A673 (cell line): ENCODE data around the gene PIK3C2B.
A peak's percentile ranks its signal among the peaks of the same experiment; 100 is the strongest.

Experiments used
- EZH2 ChIP-seq: fragments of 200-600 bp; sonication (generic); IDR thresholded peaks from 2 replicates; pipeline ENCODE4 v1.6.1; 2017; ENCODE audit warnings: borderline replicate concordance, low read depth, mild to moderate bottlenecking, mixed read lengths, antibody characterized with exemption, low read length; ENCODE audit not compliant: poor library complexity, severe bottlenecking
- TF ChIP-seq, protein P1 (sequence below): fragments of 300-800, 200-600 bp; sonication (generic); conservative IDR thresholded peaks from 2 replicates; pipeline ENCODE4 v1.5.1; 2017; ENCODE audit warnings: low read depth, mild to moderate bottlenecking, antibody characterized with exemption, low read length, moderate library complexity, mixed read lengths

DNA sequence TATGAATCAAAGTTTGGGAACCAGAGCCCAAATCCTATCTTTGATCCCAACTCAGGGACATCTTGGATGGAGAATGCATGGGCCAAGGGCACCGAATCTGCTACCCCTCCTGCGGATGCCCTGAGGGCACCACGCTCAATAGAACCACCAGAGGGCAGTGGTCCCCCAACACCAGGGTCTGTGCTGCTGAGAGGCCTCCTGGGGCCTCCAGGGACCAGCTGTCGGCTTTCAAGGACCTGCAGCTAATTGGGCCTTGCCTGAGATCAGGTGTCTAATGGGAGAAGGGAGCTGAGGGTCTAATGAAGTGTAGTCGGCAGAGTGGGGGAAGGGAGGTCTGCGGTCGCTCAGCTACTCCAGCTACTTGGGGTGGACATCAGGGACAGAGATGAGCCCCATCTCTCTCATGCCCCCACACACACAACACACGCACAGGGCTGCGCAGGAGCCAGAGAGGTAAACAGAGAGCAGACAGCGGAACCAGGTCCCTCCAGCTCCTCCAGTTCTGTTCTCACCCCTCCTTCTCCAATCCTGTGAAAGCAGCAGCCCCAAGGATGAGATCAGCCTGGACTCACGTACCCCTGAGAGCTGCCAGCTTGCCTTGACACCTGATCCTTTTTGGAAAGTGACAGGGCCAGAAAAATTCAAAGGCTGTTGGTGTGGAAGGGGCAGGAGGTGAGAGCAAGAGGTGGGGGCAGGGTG is 48.0 kb downstream of the PIK3C2B start:
- TF ChIP-seq, protein P1, sequence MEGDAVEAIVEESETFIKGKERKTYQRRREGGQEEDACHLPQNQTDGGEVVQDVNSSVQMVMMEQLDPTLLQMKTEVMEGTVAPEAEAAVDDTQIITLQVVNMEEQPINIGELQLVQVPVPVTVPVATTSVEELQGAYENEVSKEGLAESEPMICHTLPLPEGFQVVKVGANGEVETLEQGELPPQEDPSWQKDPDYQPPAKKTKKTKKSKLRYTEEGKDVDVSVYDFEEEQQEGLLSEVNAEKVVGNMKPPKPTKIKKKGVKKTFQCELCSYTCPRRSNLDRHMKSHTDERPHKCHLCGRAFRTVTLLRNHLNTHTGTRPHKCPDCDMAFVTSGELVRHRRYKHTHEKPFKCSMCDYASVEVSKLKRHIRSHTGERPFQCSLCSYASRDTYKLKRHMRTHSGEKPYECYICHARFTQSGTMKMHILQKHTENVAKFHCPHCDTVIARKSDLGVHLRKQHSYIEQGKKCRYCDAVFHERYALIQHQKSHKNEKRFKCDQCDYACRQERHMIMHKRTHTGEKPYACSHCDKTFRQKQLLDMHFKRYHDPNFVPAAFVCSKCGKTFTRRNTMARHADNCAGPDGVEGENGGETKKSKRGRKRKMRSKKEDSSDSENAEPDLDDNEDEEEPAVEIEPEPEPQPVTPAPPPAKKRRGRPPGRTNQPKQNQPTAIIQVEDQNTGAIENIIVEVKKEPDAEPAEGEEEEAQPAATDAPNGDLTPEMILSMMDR: peak; percentile 70
- TF ChIP-seq EZH2: no peak
